Stomach (tissue), 4 donors: ENCODE measurements around the gene ATXN7L3.

Source experiments
- EP300 ChIP-seq: sonication (generic); formaldehyde crosslinking; IDR thresholded peaks from one replicate; pipeline ENCODE4 v1.6.1; 2017; ENCODE audit warnings: antibody characterized with exemption
- POLR2A ChIP-seq, 4 donors: fragments of 450-650 bp; IDR thresholded peaks; one replicate each; pipeline ENCODE4 v1.6.1; 2016; ENCODE audit warnings: antibody characterized with exemption in 4 of 4, control low read depth in 2 of 4, mild to moderate bottlenecking in 1 of 4, moderate library complexity in 1 of 4
- POLR2AphosphoS5 ChIP-seq, 3 donors: sonication (generic); formaldehyde crosslinking; IDR thresholded peaks; one replicate each; pipeline ENCODE4 v1.6.1; 2016; ENCODE audit warnings: antibody characterized with exemption in 3 of 3
- TF ChIP-seq, protein P1 (sequence below), 7 experiments: fragments of 450-650 bp in 4 of 7; fragments of 200-600 bp in 3 of 7; sonication (generic) in 3 of 7; IDR thresholded peaks; one replicate each; pipeline ENCODE4 v1.5.1; 2016 to 2019; ENCODE audit warnings: antibody characterized with exemption in 7 of 7, control low read depth in 2 of 7, mild to moderate bottlenecking in 1 of 7

DNA sequence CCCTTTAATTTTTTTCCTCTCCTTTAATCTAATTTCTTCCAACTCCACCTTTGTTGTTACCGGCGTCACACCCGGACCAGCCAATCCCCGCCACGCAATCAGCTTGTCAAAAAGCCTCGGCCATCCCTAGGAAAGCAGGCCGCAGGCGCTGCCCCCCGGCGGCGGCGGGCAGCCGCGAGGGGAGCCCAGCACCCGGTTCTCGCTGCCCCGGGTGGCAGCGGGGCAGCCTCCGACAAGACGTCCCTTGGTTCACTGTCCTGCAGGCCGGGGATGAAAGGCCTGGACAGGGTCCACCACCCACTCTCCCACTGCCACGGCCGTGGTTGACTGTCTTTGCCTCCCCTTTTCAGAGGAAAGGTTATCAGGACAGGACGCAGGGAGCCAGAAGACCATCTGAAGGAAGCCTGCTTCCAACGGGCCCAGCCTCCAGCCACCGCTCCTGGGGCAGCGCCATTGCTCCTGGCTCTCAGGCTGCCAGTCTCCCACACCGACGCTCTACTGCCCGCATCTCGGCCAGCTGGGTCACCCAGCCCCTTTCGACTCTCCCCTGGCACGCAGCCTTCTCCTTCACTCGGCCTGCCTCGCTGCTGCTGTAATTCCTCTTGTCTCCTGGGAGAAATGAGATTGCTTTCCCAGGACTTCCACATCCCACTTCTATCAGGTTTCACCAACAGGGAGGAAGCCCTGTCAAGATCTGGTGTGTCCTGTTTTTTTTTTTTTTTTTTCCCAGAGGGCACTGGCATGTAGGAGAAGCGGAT, 22.6 kb upstream of the ATXN7L3 start:
- TF ChIP-seq EP300 (no peak), POLR2A (IDR thresholded peaks at IDR 0.05) (no peak), POLR2AphosphoS5 (IDR thresholded peaks at IDR 0.05) (peak; percentile 10 to 62 (median 37))
- TF ChIP-seq, protein P1, sequence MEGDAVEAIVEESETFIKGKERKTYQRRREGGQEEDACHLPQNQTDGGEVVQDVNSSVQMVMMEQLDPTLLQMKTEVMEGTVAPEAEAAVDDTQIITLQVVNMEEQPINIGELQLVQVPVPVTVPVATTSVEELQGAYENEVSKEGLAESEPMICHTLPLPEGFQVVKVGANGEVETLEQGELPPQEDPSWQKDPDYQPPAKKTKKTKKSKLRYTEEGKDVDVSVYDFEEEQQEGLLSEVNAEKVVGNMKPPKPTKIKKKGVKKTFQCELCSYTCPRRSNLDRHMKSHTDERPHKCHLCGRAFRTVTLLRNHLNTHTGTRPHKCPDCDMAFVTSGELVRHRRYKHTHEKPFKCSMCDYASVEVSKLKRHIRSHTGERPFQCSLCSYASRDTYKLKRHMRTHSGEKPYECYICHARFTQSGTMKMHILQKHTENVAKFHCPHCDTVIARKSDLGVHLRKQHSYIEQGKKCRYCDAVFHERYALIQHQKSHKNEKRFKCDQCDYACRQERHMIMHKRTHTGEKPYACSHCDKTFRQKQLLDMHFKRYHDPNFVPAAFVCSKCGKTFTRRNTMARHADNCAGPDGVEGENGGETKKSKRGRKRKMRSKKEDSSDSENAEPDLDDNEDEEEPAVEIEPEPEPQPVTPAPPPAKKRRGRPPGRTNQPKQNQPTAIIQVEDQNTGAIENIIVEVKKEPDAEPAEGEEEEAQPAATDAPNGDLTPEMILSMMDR (IDR thresholded peaks at IDR 0.05): peak in 3 of 7 experiments; percentile 6 to 16 (median 16)
